Activated B cell treated with CpG ODN at 0.5 μM for 24 hours (primary cell): ENCODE results near the gene AFAP1L2. TPM values are rescaled to one million over a fixed set of nuclear protein-coding genes. Genes with fewer than 3 reads are reported as not detected.

Source experiments
- ATAC-seq: fragments of 200-7000 bp; cut with Tn5 transposase; one replicate; pipeline ENCODE4 v1.10.0; 2021; ENCODE audit warnings: low read depth, mild to moderate bottlenecking, moderate library complexity
- CTCF ChIA-PET: fragments of 350-600 bp; sonication (Branson Sonifier 250); formaldehyde crosslinking; loops from one replicate; lab custom pipeline; 2021; ENCODE audit warnings: antibody characterized with exemption; lab: Charles Lee
- POLR2A ChIA-PET: fragments of 350-600 bp; sonication (Branson Sonifier 250); formaldehyde crosslinking; loops from one replicate; lab custom pipeline; 2021; ENCODE audit warnings: antibody characterized with exemption; lab: Charles Lee
- DNase-seq: peaks from one replicate; pipeline ENCODE4 v3.0.0; 2022
- H3K27ac Mint-ChIP-seq: one replicate; pipeline ENCODE4 v1.8.0; 2020; ENCODE audit warnings: mixed read lengths
- H3K27me3 Mint-ChIP-seq: one replicate; pipeline ENCODE4 v1.8.0; 2021; ENCODE audit warnings: mixed read lengths
- H3K36me3 Mint-ChIP-seq: one replicate; pipeline ENCODE4 v1.8.0; 2021; ENCODE audit warnings: low read depth, mixed read lengths
- H3K4me1 Mint-ChIP-seq: one replicate; pipeline ENCODE4 v1.8.0; 2021; ENCODE audit warnings: mixed read lengths
- H3K4me3 Mint-ChIP-seq: one replicate; pipeline ENCODE4 v1.8.0; 2020; ENCODE audit warnings: mild to moderate bottlenecking, mixed read lengths
- H3K9me3 Mint-ChIP-seq: one replicate; pipeline ENCODE4 v1.8.0; 2020; ENCODE audit warnings: mixed read lengths
- CTCF ChIP-seq: fragments of 200-600 bp; IDR thresholded peaks from one replicate; pipeline ENCODE4 v1.8.0; 2022; ENCODE audit warnings: antibody characterized with exemption, mild to moderate bottlenecking
- intact Hi-C: fragments of 100-400 bp; cut with micrococcal nuclease; formaldehyde crosslinking; loops from one replicate; pipeline ENCODE4 v1.15.1; 2024
- total RNA-seq: library from RNA; stranded (reverse); gene quantifications from 2 replicates; pipeline ENCODE4 v1.2.3, GENCODE V29; 2022

Gene AFAP1L2
- total RNA-seq, 1 donor from 2014 or later = 0.89 TPM

- no peak for TF ChIP-seq CTCF
These were observed 1.3 kb downstream of the AFAP1L2 start for GRCh38 chr10:114402871-114403540.

DNA sequence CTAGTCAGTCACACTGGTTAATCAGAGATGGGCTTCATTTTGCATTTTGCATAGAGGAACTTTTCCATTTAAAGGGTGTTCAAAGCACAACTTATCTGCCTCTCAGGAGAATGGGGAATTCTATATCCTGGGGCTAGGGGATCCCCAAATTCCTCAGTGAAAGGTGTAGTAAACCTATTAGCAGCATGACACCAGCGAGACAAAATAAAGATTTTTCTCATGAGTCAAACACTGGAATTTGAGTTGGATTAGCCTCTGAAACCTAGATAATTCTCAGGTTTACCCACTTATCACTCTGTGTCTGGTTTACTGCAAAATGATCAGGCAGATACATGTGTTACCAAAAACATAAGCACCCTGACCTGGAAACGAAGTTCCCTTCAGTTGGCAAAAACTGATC, 2.1 kb downstream of the AFAP1L2 start:
- ChIA-PET CTCF (no interaction called here), POLR2A (no interaction called here)
- TF ChIP-seq CTCF = no peak
- intact Hi-C loops = no loop called here
- H3K4me1 Mint-ChIP-seq = peaks cover 11% of the 10 kb centered on the region
- no peak for ATAC-seq
- no peak for DNase-seq
- peaks cover 56% of the 10 kb centered on the region for H3K27me3 Mint-ChIP-seq
- no peak overlapping the region for H3K27ac Mint-ChIP-seq
- H3K36me3 Mint-ChIP-seq = no peaks in the 10 kb centered on the region
- no peak overlapping the region for H3K4me3 Mint-ChIP-seq
- H3K9me3 Mint-ChIP-seq = no peaks in the 10 kb centered on the region

More at GRCh38 chr10:114402871-114403540, 1.3 kb downstream of the AFAP1L2 start:
- Mint-ChIP-seq H3K4me1 (peaks cover 11% of the 10 kb centered on the region), H3K36me3 (no peaks in the 10 kb centered on the region), H3K27ac (no peak overlapping the region), H3K4me3 (no peak overlapping the region), H3K27me3 (peaks cover 53% of the 10 kb centered on the region), H3K9me3 (no peaks in the 10 kb centered on the region)
- ChIA-PET CTCF (no interaction called here), POLR2A (no interaction called here)
- DNase-seq (no peak), ATAC-seq (no peak)
- intact Hi-C loops = no loop called here

DNA sequence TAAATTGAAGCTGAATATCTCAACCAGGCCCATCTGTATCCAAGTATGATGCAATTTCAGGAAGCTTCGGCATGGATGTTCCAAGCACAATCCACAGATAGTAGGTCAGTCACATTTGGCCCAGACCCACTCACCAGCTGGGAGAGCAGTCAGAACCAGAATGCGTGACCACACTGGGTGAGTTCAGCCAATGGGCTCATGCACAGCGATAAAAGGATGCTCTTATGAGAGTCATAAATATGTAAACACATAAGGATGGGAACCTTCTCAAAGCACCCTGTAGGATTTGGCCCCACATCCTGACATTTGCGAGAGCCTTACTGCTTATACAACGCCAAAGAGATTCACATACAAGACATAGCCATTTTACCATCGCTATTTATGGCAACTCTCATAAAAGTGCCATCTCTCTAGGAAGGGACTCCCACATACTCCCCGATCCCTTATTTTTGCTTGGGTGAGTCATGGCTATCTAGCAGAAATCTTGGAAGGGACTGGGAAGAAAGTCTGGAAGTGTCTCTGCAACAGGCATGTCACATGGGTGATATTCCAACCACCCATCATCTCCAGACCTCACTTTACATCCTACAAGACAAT, 3.0 kb downstream of the AFAP1L2 start:
- no peak for TF ChIP-seq CTCF
- Mint-ChIP-seq H3K27me3 (peaks cover 62% of the 10 kb centered on the region), H3K4me3 (no peak overlapping the region), H3K36me3 (no peaks in the 10 kb centered on the region), H3K27ac (no peak overlapping the region), H3K4me1 (peaks cover 11% of the 10 kb centered on the region), H3K9me3 (no peaks in the 10 kb centered on the region)
- ATAC-seq = no peak
- no peak for DNase-seq
- intact Hi-C loops = no loop called here
- ChIA-PET POLR2A (no interaction called here), CTCF (no interaction called here)

- ChIA-PET CTCF (no interaction called here), POLR2A (no interaction called here)
- Mint-ChIP-seq H3K4me1 (peaks cover 11% of the 10 kb centered on the region), H3K27ac (no peak overlapping the region), H3K27me3 (peaks cover 62% of the 10 kb centered on the region), H3K4me3 (no peak overlapping the region), H3K9me3 (no peaks in the 10 kb centered on the region), H3K36me3 (no peaks in the 10 kb centered on the region)
- no peak for DNase-seq
- no peak for TF ChIP-seq CTCF
- ATAC-seq = no peak
- intact Hi-C loops = no loop called here
These were observed 4.2 kb downstream of the AFAP1L2 start for GRCh38 chr10:114400091-114400490.

GRCh38 chr10:114399576-114399975, 4.7 kb downstream of the AFAP1L2 start:
- peaks cover 9% of the 10 kb centered on the region for H3K4me1 Mint-ChIP-seq
- POLR2A ChIA-PET = no interaction called here
- TF ChIP-seq CTCF = no peak
- no peaks in the 10 kb centered on the region for H3K9me3 Mint-ChIP-seq
- no peaks in the 10 kb centered on the region for H3K36me3 Mint-ChIP-seq
- H3K27me3 Mint-ChIP-seq = peaks cover 64% of the 10 kb centered on the region
- no peak for DNase-seq
- no peak overlapping the region for H3K27ac Mint-ChIP-seq
- CTCF ChIA-PET = interaction anchor here (1.8 kb wide), 1 partner anchor 11 kb away, joined by 4 read pairs; no protein-coding TSS in a partner anchor
- H3K4me3 Mint-ChIP-seq = no peak overlapping the region
- ATAC-seq = no peak
- intact Hi-C loops = no loop called here
